Measurements from ENCODE around the gene PLXDC1.
"Not testable (repeated sequence)": the region's sequence is repeated elsewhere in the genome, so short reads cannot be mapped to it uniquely, and the experiment has no call there.

Gene PLXDC1

DNA sequence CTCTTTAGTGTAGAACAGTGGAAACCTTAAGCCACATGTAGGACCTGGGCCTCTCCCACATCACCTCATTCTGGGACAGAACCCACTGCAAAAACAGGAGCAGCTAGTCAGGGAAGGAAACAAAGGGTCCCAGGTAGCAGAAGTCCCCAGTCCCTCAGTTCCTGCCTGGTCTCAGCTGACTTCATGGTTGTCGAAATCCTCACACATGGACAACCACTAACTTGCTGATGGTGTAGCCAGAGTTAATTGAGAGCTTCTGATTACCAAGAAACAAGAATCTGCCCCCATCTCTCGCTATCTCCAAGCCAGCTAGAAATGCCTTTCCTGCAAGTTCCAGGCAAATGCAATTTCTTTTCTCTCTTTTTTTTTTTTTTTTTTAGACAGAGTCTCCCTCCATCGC lies 18.1 kb upstream of the PLXDC1 start:
- H3K27me3 Mint-ChIP-seq, result peaks cover 33% of the 10 kb centered on the region
- DNase-seq, result no peak
- no peak overlapping the region for H3K4me3 Mint-ChIP-seq
- no peaks in the 10 kb centered on the region for H3K9me3 Mint-ChIP-seq
- peaks cover 49% of the 10 kb centered on the region for H3K4me1 Mint-ChIP-seq
- no peak for ATAC-seq
- H3K27ac Mint-ChIP-seq, result no peak overlapping the region

DNA sequence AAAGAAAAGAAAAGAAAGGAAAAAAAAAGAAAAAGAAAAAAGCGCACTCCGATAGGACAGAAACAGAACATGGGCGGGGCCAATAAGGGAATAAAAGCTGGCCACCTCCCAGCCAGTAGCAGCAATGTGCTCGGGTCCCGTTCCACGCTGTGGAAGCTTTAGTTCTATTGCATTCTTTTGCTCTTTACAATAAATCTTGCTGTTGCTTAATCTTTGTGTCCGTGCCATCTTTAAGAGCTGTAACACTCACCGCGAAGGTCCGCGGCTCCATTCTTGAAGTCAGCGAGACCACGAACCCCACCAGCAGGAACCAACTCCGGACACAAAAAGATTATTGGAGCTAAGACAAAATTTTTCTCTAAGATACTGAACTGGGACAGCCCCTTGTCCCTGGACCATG lies 17.7 kb upstream of the PLXDC1 start:
- Mint-ChIP-seq H3K4me1 (peaks cover 49% of the 10 kb centered on the region), H3K9me3 (no peaks in the 10 kb centered on the region), H3K27me3 (peaks cover 33% of the 10 kb centered on the region), H3K27ac (no peak overlapping the region), H3K4me3 (no peak overlapping the region)
- DNase-seq, result no peak
- no peak for ATAC-seq

DNA sequence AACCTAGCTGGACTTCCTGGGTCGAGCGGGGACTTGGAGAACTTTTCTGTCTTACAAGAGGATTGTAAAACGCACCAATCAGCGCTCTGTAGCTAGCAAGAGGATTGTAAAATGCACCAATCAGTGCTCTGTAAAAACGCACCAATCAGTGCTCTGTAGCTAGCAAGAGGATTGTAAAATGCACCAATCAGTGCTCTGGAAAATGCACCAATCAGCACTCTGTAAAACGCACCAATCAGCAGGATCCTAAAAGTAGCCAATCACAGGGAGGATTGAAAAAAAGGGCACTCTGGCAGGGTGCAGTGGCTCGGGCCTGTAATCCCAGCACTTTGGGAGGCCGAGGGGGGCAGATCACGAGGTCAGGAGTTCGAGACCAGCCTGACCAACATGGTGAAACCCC lies 17.1 kb upstream of the PLXDC1 start:
- H3K4me3 Mint-ChIP-seq, H3K27ac Mint-ChIP-seq, H3K9me3 Mint-ChIP-seq, DNase-seq, ATAC-seq: not testable (repeated sequence)
- Mint-ChIP-seq H3K4me1 (peaks cover 46% of the 10 kb centered on the region), H3K27me3 (peaks cover 33% of the 10 kb centered on the region)

DNA sequence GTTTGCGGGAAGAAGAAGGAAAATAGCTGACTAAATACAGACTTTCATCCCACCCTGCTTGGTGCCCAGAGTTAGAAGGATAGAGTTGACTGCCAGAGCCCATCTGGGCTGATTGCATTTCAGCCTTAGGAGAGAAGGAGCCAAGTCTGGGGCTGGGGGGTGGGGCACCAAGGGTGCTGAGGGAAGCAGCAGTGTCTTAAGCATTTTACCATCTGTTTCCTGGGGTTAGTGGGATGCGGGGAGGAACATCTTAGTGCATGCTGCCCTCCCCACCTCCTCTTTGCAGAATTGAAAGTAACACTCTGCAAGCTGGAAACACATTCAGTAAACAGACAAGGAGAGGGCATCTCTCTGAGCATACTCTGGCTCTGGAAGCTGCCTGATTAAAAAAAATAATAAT lies 16.0 kb upstream of the PLXDC1 start:
- no peak overlapping the region for H3K4me3 Mint-ChIP-seq
- no peak for ATAC-seq

DNA sequence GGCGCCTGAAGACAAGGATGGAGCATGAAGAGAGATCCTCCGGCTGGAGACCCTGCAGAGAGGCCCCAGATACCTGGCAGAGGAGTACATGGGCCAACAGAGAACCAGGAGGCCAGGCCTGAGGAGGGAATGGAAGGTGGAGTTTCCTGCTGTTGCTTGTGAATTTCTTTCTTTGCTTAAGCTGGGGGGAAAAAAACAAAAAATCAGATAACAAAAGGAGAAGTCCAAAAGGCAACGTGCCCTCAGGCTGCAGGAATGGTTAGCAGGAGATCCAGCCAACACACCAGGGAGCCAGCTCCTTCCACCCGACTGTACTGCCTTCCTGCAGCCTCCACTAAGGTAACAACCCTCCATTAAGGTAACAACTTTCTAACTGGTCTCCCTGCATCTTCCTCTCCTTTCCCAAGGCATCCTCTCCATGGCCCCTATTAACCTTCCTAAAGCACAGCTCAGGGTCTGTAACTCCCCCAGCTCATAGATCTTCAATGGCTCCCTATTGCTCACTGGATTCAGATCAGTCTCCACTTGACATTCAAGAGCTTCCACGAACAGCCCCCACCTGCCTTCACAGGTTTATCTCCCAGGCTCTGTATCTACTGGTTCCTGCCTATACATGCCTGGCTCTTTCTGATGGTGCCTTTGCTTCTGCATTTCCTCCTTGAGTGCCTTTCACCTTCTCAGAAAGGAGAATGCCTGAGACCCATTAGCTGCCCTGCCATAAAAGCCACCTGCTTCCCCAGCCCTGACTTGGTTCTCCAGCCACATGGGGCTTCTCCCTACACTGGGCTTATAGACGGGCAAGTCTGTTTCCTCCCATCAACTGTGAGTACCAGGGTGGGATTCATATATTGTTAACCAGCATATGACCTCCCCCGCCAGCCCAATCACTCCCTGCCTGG lies 15.2 kb upstream of the PLXDC1 start:
- peaks cover 33% of the 10 kb centered on the region for H3K27me3 Mint-ChIP-seq
- ATAC-seq (no peak), DNase-seq (no peak)
- no peaks in the 10 kb centered on the region for H3K9me3 Mint-ChIP-seq
- peaks cover 37% of the 10 kb centered on the region for H3K4me1 Mint-ChIP-seq
- no peak overlapping the region for H3K4me3 Mint-ChIP-seq
- no peak overlapping the region for H3K27ac Mint-ChIP-seq

More for the DNA sequence above, 16.0 kb upstream of the PLXDC1 start:
- Mint-ChIP-seq H3K27me3 (peaks cover 33% of the 10 kb centered on the region), H3K27ac (no peak overlapping the region), H3K4me1 (peaks cover 37% of the 10 kb centered on the region), H3K9me3 (no peaks in the 10 kb centered on the region)
- no peak for DNase-seq

DNA sequence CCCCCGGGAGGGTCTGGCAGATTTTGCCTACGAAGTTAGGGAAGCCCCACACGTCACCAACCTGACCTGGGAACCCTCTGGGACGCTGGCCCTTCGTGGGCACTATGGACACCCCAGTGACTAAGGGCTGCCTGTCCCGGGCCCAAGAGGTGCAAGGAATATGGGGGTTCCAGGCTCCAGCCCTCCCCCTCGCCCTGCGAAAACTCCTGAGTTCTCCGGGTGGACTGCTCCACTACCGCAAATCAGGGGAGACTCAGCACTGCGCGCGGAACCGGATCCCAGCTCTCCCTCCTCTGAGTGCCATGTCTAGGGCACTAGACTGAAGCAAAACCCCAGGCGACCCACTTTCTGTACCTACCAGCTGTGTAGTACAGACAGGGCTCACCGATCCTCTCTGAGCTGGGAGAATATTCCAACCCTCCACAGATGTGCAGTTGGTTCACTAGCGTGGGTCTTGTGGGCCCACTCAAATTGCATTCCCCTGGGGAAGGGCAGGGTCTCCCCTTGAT lies 14.5 kb upstream of the PLXDC1 start, which contains the start of gene ARL5C:
Gene ARL5C, minus strand, starts transcription at position 321 of the 509 bp plus-strand sequence. CDS start 401 bp downstream, outside the sequence.
- ATAC-seq, result no peak
- no peak for DNase-seq
- Mint-ChIP-seq H3K4me3 (peak within 1 kb of the TSS; percentile 94), H3K27me3 (peaks cover 33% of the 10 kb centered on the region), H3K27ac (peak within 1 kb of the TSS; percentile 57 to 65), H3K4me1 (peaks cover 37% of the 10 kb centered on the region), H3K9me3 (no peaks in the 10 kb centered on the region)

DNA sequence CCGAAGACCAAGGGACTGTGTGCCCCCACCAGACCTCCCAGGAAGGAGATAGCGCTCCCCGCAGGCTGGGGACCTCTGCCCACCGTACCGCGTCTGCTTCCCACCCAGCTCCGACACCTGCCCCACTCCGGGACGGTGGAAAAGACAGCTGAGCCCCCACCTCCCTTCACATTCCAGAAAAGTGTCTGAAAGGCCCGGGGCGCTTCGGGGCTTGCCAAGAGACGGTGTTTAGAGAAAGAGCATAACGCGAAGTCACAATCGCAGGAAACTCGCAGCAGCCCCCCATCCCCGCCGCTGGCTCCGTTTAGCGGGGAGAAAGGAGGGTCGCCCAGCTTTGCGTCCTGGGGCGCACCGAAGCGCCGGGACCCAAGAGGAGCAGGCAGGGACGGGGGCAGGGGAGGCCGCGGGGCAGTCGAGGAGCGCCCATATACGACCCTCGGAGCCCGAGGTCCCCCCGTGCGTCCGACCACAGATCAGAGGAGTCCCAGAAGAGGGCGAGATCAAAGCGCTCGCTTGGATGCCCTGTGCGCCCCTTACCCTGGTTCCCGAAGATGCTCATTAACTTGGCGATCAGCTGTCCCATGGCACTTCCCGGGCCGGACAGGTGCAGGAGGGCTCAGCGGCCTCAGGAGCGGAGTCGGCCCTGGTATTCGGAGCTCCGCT lies 13.9 kb upstream of the PLXDC1 start:
- H3K9me3 Mint-ChIP-seq, result no peaks in the 10 kb centered on the region
- peak overlapping the region; percentile 94 for H3K4me3 Mint-ChIP-seq
- ATAC-seq, result peak; percentile 43
- DNase-seq, result no peak
- H3K27me3 Mint-ChIP-seq, result peaks cover 33% of the 10 kb centered on the region
- H3K4me1 Mint-ChIP-seq, result peaks cover 37% of the 10 kb centered on the region
- H3K27ac Mint-ChIP-seq, result peak overlapping the region; percentile 57 to 65

DNA sequence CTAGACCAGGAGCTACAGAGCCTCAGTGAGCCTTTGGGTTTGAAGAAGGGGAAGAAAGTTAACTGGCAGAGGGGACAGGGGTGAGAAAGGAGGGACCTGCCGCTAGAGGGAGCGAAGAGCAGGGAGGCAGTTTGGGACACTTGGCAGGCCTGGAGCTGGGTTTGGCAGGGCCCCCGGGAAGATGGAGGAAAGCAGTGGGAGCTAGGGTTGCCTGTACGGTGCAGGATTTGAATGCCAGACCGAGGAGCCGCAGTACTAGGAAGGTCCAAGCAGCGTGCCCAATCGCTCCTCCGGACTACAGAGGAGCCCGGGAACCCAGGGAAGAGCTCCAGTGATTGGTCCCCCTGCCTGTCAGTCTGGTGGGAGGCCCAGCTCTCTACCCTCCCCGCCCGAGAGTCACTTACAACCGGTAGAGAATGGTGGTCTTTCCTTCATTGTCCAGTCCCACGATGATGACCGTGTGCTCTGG lies 13.3 kb upstream of the PLXDC1 start:
- Mint-ChIP-seq H3K27ac (peak overlapping the region; percentile 57 to 65), H3K4me3 (peak overlapping the region; percentile 94), H3K9me3 (no peaks in the 10 kb centered on the region)

DNA sequence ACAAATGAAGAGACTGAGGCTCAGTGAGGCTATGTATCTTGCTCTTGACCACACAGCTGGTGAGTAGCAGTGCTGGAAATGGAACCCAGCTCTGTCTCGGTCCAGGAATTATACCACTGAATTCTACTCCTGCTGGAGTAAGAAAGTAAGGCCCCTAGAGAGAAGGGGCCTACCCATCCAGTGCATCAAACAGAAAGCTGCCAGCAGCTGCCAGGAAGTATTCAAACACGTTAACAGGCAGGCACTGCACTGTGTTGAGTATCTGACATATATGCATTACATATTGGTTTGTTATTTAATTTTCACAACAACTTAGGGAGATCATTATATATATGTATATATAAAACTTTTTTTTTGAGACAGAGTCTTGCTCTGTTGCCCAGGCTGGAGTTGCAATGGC lies 10.5 kb upstream of the PLXDC1 start:
- Mint-ChIP-seq H3K27me3 (peaks cover 21% of the 10 kb centered on the region), H3K4me3 (no peak overlapping the region), H3K9me3 (no peaks in the 10 kb centered on the region), H3K27ac (no peak overlapping the region), H3K4me1 (peaks cover 28% of the 10 kb centered on the region)
- DNase-seq, result no peak
- ATAC-seq, result no peak

More for the DNA sequence above, 13.3 kb upstream of the PLXDC1 start:
- Mint-ChIP-seq H3K27me3 (peaks cover 33% of the 10 kb centered on the region), H3K4me1 (peaks cover 37% of the 10 kb centered on the region)
- peak; percentile 96 for ATAC-seq
- peak; percentile 87 for DNase-seq

DNA sequence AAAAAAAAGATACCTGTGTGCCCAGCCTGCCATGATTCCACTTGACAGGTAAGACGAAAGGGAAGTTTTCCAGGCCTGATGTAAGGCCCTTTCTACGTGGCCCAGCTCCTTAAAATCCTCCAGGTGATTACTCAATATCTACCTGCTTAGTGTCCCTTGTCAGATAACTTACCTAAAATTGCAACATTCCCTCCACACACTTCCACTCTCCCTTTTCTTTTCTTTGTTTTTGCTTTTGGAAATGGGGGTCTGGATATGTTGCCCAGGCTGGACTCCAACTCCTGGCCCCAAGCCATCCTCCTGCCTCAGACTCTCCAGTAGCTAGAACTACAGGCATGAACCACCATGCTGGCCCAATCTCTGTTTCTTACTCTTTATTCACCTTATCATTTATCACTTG lies 7.2 kb upstream of the PLXDC1 start:
- Mint-ChIP-seq H3K4me3 (no peak overlapping the region), H3K9me3 (no peaks in the 10 kb centered on the region), H3K27me3 (no peaks in the 10 kb centered on the region), H3K27ac (no peak overlapping the region), H3K4me1 (peaks cover 15% of the 10 kb centered on the region)
- ATAC-seq (no peak), DNase-seq (no peak)

DNA sequence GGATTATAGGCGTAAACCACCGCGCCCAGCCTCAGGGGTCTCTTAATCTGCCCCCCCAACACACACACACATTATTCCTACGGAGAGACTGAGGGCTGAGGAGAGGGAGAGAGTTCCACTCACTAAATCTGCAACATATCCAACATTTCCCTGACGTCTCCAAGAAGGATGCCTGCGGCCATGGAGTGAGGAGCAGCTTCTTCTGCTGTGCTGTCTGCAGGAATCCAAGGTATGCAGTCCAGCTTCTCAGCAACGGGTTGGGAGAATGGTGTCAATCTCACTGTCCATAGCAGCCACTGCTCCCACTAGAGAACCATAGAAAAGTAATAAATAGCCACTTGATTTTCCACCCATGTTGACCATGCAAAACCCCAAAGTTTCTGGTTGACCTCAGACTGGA lies 5.1 kb upstream of the PLXDC1 start:
- ATAC-seq, result no peak
- H3K27me3 Mint-ChIP-seq, result no peaks in the 10 kb centered on the region
- DNase-seq, result no peak
- H3K9me3 Mint-ChIP-seq, result no peaks in the 10 kb centered on the region
- H3K27ac Mint-ChIP-seq, result no peak overlapping the region
- no peak overlapping the region for H3K4me3 Mint-ChIP-seq
- peaks cover 36% of the 10 kb centered on the region for H3K4me1 Mint-ChIP-seq

DNA sequence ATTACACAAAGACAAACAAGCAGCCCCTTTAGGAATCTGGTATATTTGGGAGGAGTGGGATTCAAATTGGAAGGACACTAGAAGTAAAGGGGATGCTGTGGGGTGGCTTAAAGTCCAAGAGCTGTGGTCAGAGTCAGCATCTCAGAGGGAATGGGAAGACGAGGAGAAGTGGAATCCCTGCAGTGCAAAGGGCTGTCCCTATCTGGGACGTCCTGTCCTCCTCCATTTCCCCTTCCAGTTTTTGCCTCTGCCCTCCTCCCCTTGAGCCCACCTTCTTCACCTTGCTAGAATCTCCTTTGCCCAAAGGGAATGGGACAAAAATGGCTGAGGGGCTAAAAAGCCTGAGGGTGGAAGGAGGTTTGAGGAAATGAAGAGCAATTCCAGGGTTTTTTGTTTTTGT lies 4.2 kb upstream of the PLXDC1 start:
- H3K9me3 Mint-ChIP-seq, result no peaks in the 10 kb centered on the region
- H3K27ac Mint-ChIP-seq, result no peak overlapping the region
- ATAC-seq (no peak), DNase-seq (no peak)
- no peak overlapping the region for H3K4me3 Mint-ChIP-seq
- peaks cover 39% of the 10 kb centered on the region for H3K4me1 Mint-ChIP-seq
- peaks cover 2% of the 10 kb centered on the region for H3K27me3 Mint-ChIP-seq

DNA sequence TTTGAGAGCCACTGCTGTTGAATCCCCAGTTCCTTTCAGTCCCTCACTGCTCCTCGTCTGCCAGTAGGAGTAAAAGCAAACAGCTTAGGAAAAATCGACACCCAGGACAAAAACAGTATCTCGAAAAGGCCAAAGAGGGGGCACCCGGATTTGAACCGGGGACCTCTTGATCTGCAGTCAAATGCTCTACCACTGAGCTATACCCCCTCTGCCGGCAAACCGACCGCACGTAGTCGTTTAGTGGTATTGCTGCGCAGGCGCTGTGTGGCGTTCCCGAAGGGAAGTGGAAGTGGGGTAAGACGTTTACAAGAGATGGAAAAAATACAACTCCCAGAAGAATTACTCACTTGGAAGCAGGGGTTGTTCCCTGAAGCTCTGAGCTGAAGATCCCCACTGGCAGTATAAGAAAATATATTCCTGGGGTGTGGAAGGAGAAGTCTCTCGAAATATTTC lies 2.2 kb upstream of the PLXDC1 start:
- DNase-seq (peak; percentile 89 to 91), ATAC-seq (peak; percentile 65)
- Mint-ChIP-seq H3K4me3 (peak overlapping the region; percentile 92), H3K4me1 (peaks cover 58% of the 10 kb centered on the region), H3K27me3 (peaks cover 8% of the 10 kb centered on the region), H3K27ac (peak overlapping the region; percentile 91 to 100), H3K9me3 (no peaks in the 10 kb centered on the region)

DNA sequence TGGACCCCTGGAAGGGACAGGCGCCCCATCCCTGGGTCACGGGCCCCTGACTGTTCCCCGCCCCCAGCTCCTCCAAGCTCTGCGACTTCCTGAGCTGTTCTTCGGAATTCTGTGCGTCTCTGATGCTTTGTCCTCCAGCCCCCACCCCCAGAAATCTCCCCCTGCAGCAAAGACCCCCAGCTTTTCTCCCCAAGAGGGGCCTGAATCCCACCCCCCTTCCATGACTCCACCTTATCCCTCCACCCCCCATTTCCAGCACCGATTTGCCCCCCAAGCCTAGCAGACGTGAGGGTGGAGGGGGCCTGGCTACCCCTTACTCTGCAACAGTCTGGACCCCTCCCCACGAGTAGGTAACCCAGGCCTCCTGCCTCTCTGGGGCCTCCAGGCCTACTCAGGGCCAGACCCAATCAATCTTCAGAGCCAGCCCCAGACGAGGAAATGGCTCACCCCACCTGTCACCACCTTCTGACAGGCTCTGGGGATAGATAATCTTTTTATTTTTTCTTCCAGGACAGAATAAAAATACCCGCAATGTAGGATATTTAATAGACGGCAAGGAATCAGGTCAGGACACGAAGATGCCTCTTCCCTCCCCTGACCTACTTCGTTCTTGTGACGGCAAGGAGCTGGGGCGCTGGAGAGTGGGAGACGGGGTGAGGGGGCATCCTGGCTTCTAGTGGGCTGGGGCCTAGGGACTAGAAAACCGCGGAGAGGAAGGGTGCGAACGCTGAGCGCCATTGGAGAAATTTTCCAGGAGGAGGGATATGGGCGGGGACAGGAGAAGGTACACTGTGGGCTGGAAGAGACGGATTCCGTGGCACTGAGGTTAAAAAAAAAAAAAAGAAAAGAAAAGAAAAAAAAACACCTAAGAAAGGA lies 744 bp upstream of the PLXDC1 start:
- Mint-ChIP-seq H3K4me3 (peak overlapping the region; percentile 92), H3K27ac (peak overlapping the region; percentile 90 to 93), H3K9me3 (no peaks in the 10 kb centered on the region), H3K27me3 (peaks cover 8% of the 10 kb centered on the region), H3K4me1 (peaks cover 58% of the 10 kb centered on the region)
- DNase-seq (peak; percentile 40 to 45), ATAC-seq (no peak)

DNA sequence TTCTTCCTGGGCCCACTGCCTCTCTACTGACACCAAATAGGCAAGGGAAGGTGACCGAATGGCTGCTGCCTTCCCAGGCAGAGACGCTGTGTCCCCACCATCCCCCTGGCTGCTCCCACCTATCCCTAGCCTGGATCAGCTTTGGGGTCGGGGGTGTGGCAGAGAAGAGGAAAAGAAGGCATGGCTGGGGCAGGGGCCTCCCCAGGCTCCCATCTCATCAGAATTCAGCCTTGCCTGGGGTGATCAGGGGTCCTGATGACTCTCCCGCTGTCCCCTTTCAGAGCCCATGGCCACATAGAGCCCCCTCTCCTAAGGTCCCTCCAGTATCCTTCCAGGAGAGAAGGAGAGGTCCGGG lies 665 bp downstream of the PLXDC1 start:
- H3K9me3 Mint-ChIP-seq, result no peaks in the 10 kb centered on the region
- no peak for ATAC-seq
- peak overlapping the region; percentile 42 to 67 for H3K4me3 Mint-ChIP-seq
- no peak for DNase-seq
- H3K27me3 Mint-ChIP-seq, result peaks cover 8% of the 10 kb centered on the region
- peaks cover 58% of the 10 kb centered on the region for H3K4me1 Mint-ChIP-seq
- H3K27ac Mint-ChIP-seq, result no peak overlapping the region

All from stimulated activated naive CD8-positive, alpha-beta T cell treated with anti-CD3 and anti-CD28 coated beads, Interleukin-15, amount 100 ng/mL, for 72 hours (primary cell).